Myocyte (in vitro differentiated cells): ENCODE results near the gene SHISA5. TPM values are rescaled to one million over a fixed set of nuclear protein-coding genes. Genes with fewer than 3 reads are reported as not detected.
"Not testable (repeated sequence)": the region's sequence is repeated elsewhere in the genome, so short reads cannot be mapped to it uniquely, and the experiment has no call there.

Source experiments
- DNase-seq: peaks from one replicate; pipeline ENCODE4 v3.0.0-alpha.2; 2012; ENCODE audit warnings: low read depth
- polyA plus RNA-seq: library from polyadenylated mRNA; unstranded; fragments of >200 nt; gene quantifications from one replicate; pipeline ENCODE4 v1.2.1, GENCODE V29; 2012; ENCODE audit warnings: missing spikeins
- total RNA-seq: library from RNA; depleted of rRNA; stranded (reverse); fragments of >200 nt; gene quantifications from 2 replicates; pipeline ENCODE4 v1.2.3, GENCODE V29; 2014

SHISA5 gene
- total RNA-seq = 87.2 and 101 TPM in 2 replicates
- polyA plus RNA-seq = 141 TPM

GRCh38 chr3:48504051-48504946 lies at the start of gene SHISA5:
TSS of gene SHISA5 (minus strand) at chr3:48504174. CDS start at chr3:48504094, 80 bp downstream.
- DNase-seq = peak; percentile 57

- DNase-seq = no peak
Measured at GRCh38 chr3:48553361-48553760, 49.4 kb upstream of the SHISA5 start.

- DNase-seq = peak; percentile 50
Measured at GRCh38 chr3:48552111-48552951, 48.4 kb upstream of the SHISA5 start.

- DNase-seq = not testable (repeated sequence)
Measured at GRCh38 chr3:48551651-48552050, 47.7 kb upstream of the SHISA5 start.

- DNase-seq = peak; percentile 86
Measured at GRCh38 chr3:48548729-48549705, 45.0 kb upstream of the SHISA5 start.

GRCh38 chr3:48548126-48548525 lies 44.2 kb upstream of the SHISA5 start:
- no peak for DNase-seq

GRCh38 chr3:48546203-48546829 lies 42.3 kb upstream of the SHISA5 start:
- no peak for DNase-seq

- DNase-seq = no peak
Measured at GRCh38 chr3:48544141-48544540, 40.2 kb upstream of the SHISA5 start.

- DNase-seq = peak; percentile 70
Measured at GRCh38 chr3:48543271-48543866, 39.4 kb upstream of the SHISA5 start.

GRCh38 chr3:48538451-48538850 lies 34.5 kb upstream of the SHISA5 start:
- DNase-seq = no peak

GRCh38 chr3:48536785-48537184 lies 32.8 kb upstream of the SHISA5 start:
- peak; percentile 31 for DNase-seq

GRCh38 chr3:48536116-48536515 lies 32.1 kb upstream of the SHISA5 start:
- no peak for DNase-seq

- DNase-seq = no peak
Measured at GRCh38 chr3:48535578-48535977, 31.6 kb upstream of the SHISA5 start.

- no peak for DNase-seq
Measured at GRCh38 chr3:48532977-48533337, 29.0 kb upstream of the SHISA5 start.

- no peak for DNase-seq
Measured at GRCh38 chr3:48532271-48532976, 28.4 kb upstream of the SHISA5 start.

- DNase-seq = not testable (repeated sequence)
Measured at GRCh38 chr3:48530701-48531100, 26.7 kb upstream of the SHISA5 start.

- DNase-seq = no peak
Measured at GRCh38 chr3:48528754-48529153, 24.8 kb upstream of the SHISA5 start.

GRCh38 chr3:48528048-48528447 lies 24.1 kb upstream of the SHISA5 start:
- no peak for DNase-seq

- DNase-seq = no peak
Measured at GRCh38 chr3:48524970-48525369, 21.0 kb upstream of the SHISA5 start.
